Caco-2 (cell line): ENCODE results near the gene DHRSX. TPM values are rescaled to one million over a fixed set of nuclear protein-coding genes. Genes with fewer than 3 reads are reported as not detected.

Experiments used
- BruUV-seq: library from RNA; stranded (reverse); fragments of 400-500 nt; replicated peaks from 2 replicates; lab custom pipeline; 2021; lab: Mats Ljungman, UMichigan
- CTCF ChIA-PET: fragments of 300-600 bp; sonication (Branson Sonifier 250); formaldehyde crosslinking; loops from one replicate; lab custom pipeline; 2022; ENCODE audit warnings: antibody characterized with exemption; lab: Charles Lee
- POLR2A ChIA-PET: fragments of 300-600 bp; sonication (Branson Sonifier 250); formaldehyde crosslinking; loops from one replicate; lab custom pipeline; 2022; ENCODE audit warnings: antibody characterized with exemption; lab: Charles Lee
- DNase-seq, 2 experiments: peaks; one replicate each; pipeline versions ENCODE4 v3.0.0 to v3.0.0-alpha.2; 2020 to 2022
- H3K27me3 ChIP-seq: replicated peaks from 2 replicates; pipeline ENCODE4 v1.6.0; 2011; ENCODE audit warnings: low read length; ENCODE audit not compliant: control insufficient read depth, insufficient read depth
- H3K36me3 ChIP-seq: 2 replicates; pipeline ENCODE4 v1.5.1; 2011; ENCODE audit warnings: low read length; ENCODE audit not compliant: control insufficient read depth, insufficient read depth
- H3K4me1 ChIP-seq: fragments of 250-450 bp; sonication (Bioruptor Pico); 2 replicates; pipeline ENCODE4 v1.5.1; 2020; ENCODE audit warnings: mild to moderate bottlenecking
- H3K4me3 ChIP-seq: 2 replicates; pipeline ENCODE4 v1.5.1; 2011; ENCODE audit warnings: low read depth, mild to moderate bottlenecking, control low read depth, low read length
- H3K9me3 ChIP-seq: fragments of 250-450 bp; sonication (Bioruptor Pico); 2 replicates; pipeline ENCODE4 v1.5.1; 2020; ENCODE audit warnings: mild to moderate bottlenecking, moderate library complexity
- H3K27ac Mint-ChIP-seq: one replicate; pipeline ENCODE4 v1.8.0; 2022; ENCODE audit warnings: mixed read lengths; ENCODE audit not compliant: unreplicated experiment
- H3K27me3 Mint-ChIP-seq: one replicate; pipeline ENCODE4 v1.8.0; 2022; ENCODE audit warnings: mixed read lengths; ENCODE audit not compliant: insufficient read depth, unreplicated experiment
- H3K36me3 Mint-ChIP-seq: one replicate; pipeline ENCODE4 v1.8.0; 2022; ENCODE audit warnings: mild to moderate bottlenecking, mixed read lengths; ENCODE audit not compliant: insufficient read depth, unreplicated experiment
- H3K4me1 Mint-ChIP-seq: one replicate; pipeline ENCODE4 v1.8.0; 2022; ENCODE audit warnings: low read depth, mixed read lengths; ENCODE audit not compliant: unreplicated experiment
- H3K4me3 Mint-ChIP-seq: one replicate; pipeline ENCODE4 v1.8.0; 2022; ENCODE audit warnings: mild to moderate bottlenecking, moderate library complexity, mixed read lengths; ENCODE audit not compliant: unreplicated experiment
- H3K9me3 Mint-ChIP-seq: one replicate; pipeline ENCODE4 v1.8.0; 2022; ENCODE audit warnings: mixed read lengths; ENCODE audit not compliant: unreplicated experiment
- CTCF ChIP-seq, 2 experiments: fragments of 200-600 bp in 1 of 2; IDR thresholded peaks; 1 replicate in 1 of 2; 2 replicates in 1 of 2; pipeline versions ENCODE4 v1.5.1 to v1.8.0; 2011 to 2022; ENCODE audit warnings: antibody characterized with exemption in 1 of 2, control low read depth in 1 of 2, inconsistent platforms in 1 of 2, low read depth in 1 of 2, low read length in 1 of 2, mild to moderate bottlenecking in 1 of 2, moderate library complexity in 1 of 2; ENCODE audit not compliant: insufficient read depth in 1 of 2, severe bottlenecking in 1 of 2, unreplicated experiment in 1 of 2
- intact Hi-C: fragments of 100-400 bp; cut with micrococcal nuclease; formaldehyde crosslinking; loops from one replicate; pipeline ENCODE4 v1.10.0; 2022; ENCODE audit not compliant: unreplicated experiment
- total RNA-seq: library from RNA; stranded (reverse); gene quantifications from 2 replicates; pipeline ENCODE4 v1.2.3, GENCODE V29; 2022

Gene DHRSX
- total RNA-seq, 1 experiment from 2014 or later = 64.1 TPM

- POLR2A ChIA-PET = no interaction called here
- no peak overlapping the region for H3K27ac Mint-ChIP-seq
Observed at GRCh38 chrX:2187352-2188115, 313.2 kb downstream of the DHRSX start.

GRCh38 chrX:2185341-2186082 is 315.3 kb downstream of the DHRSX start:
- TF ChIP-seq CTCF (IDR thresholded peaks at IDR 0.05; ENCODE audit: insufficient read depth in 1 of 2, low read depth in 1 of 2, low read length in 1 of 2, severe bottlenecking in 1 of 2, unreplicated experiment in 1 of 2) = no peak
- H3K9me3 Mint-ChIP-seq = no peaks in the 10 kb centered on the region
- Histone ChIP-seq H3K9me3 (peaks cover 9% of the 10 kb centered on the region), H3K4me3 (no peak overlapping the region), H3K36me3 (no peaks in the 10 kb centered on the region), H3K27me3 (no peaks in the 10 kb centered on the region), H3K4me1 (no peaks in the 10 kb centered on the region)
- no peak overlapping the region for H3K4me3 Mint-ChIP-seq
- H3K4me1 Mint-ChIP-seq = no peaks in the 10 kb centered on the region
- no peak for DNase-seq
- intact Hi-C loops = no loop called here
- H3K27ac Mint-ChIP-seq = no peak overlapping the region
- H3K36me3 Mint-ChIP-seq = no peaks in the 10 kb centered on the region
- ChIA-PET CTCF (no interaction called here), POLR2A (no interaction called here)
- BruUV-seq = no TSS peak
- no peaks in the 10 kb centered on the region for H3K27me3 Mint-ChIP-seq

More at GRCh38 chrX:2187352-2188115, 313.2 kb downstream of the DHRSX start:
- DNase-seq = no peak
- Mint-ChIP-seq H3K27me3 (no peaks in the 10 kb centered on the region), H3K4me1 (no peaks in the 10 kb centered on the region), H3K4me3 (no peak overlapping the region), H3K36me3 (no peaks in the 10 kb centered on the region), H3K9me3 (no peaks in the 10 kb centered on the region)
- Histone ChIP-seq H3K4me3 (no peak overlapping the region), H3K27me3 (no peaks in the 10 kb centered on the region), H3K4me1 (no peaks in the 10 kb centered on the region), H3K9me3 (peaks cover 4% of the 10 kb centered on the region; the same call in 1 of the 2 replicates), H3K36me3 (no peaks in the 10 kb centered on the region)
- no TSS peak for BruUV-seq
- CTCF ChIA-PET = no interaction called here
- no peak for TF ChIP-seq CTCF (IDR thresholded peaks at IDR 0.05; ENCODE audit: insufficient read depth in 1 of 2, low read depth in 1 of 2, low read length in 1 of 2, severe bottlenecking in 1 of 2, unreplicated experiment in 1 of 2)
- intact Hi-C loops = no loop called here

- H3K9me3 Mint-ChIP-seq = no peaks in the 10 kb centered on the region
- no peak for DNase-seq
- no peaks in the 10 kb centered on the region for H3K4me1 Mint-ChIP-seq
- H3K36me3 ChIP-seq = no peaks in the 10 kb centered on the region
- ChIA-PET CTCF (no interaction called here), POLR2A (no interaction called here)
- H3K4me3 ChIP-seq = no peak overlapping the region
- H3K4me1 ChIP-seq = no peaks in the 10 kb centered on the region
- H3K36me3 Mint-ChIP-seq = no peaks in the 10 kb centered on the region
- no peak overlapping the region for H3K27ac Mint-ChIP-seq
- intact Hi-C loops = no loop called here
- no peak for TF ChIP-seq CTCF (IDR thresholded peaks at IDR 0.05; ENCODE audit: insufficient read depth in 1 of 2, low read depth in 1 of 2, low read length in 1 of 2, severe bottlenecking in 1 of 2, unreplicated experiment in 1 of 2)
- H3K27me3 ChIP-seq = no peaks in the 10 kb centered on the region
- BruUV-seq = no TSS peak
- no peak overlapping the region for H3K4me3 Mint-ChIP-seq
- no peaks in the 10 kb centered on the region for H3K27me3 Mint-ChIP-seq
- H3K9me3 ChIP-seq = peaks cover 14% of the 10 kb centered on the region
Observed at GRCh38 chrX:2184089-2184488, 316.7 kb downstream of the DHRSX start.
